HepG2 (cell line): ENCODE results near the gene SHANK3. TPM values are rescaled to one million over a fixed set of nuclear protein-coding genes. Genes with fewer than 3 reads are reported as not detected.

Source experiments
- ARNT2 ChIP-seq: sonication (generic); formaldehyde crosslinking; IDR thresholded peaks from 2 replicates; pipeline ENCODE4 v1.8.0; 2022; ENCODE audit warnings: mild to moderate bottlenecking, low read depth, missing genetic modification reagents, moderate library complexity
- ATF7-NPFF ChIP-seq: sonication (generic); formaldehyde crosslinking; IDR thresholded peaks from 2 replicates; pipeline ENCODE4 v1.8.1; 2023; ENCODE audit warnings: mild to moderate bottlenecking, low read depth, missing genetic modification reagents, moderate library complexity
- CAMTA2 ChIP-seq: sonication (generic); formaldehyde crosslinking; IDR thresholded peaks from 2 replicates; pipeline ENCODE4 v1.4.0; 2020; ENCODE audit warnings: mild to moderate bottlenecking, missing genetic modification reagents, borderline replicate concordance
- GZF1 ChIP-seq: sonication (generic); formaldehyde crosslinking; IDR thresholded peaks from 2 replicates; pipeline ENCODE4 v1.5.1; 2020; ENCODE audit warnings: mild to moderate bottlenecking, missing genetic modification reagents
- HNRNPLL ChIP-seq: fragments of 200-400 bp; formaldehyde crosslinking; IDR thresholded peaks from 2 replicates; pipeline ENCODE4 v1.6.1; 2017; ENCODE audit warnings: mild to moderate bottlenecking, low read depth, low read length; ENCODE audit not compliant: poor library complexity, severe bottlenecking
- KAT7 ChIP-seq: IDR thresholded peaks from 2 replicates; pipeline ENCODE4 v1.6.1; 2018; ENCODE audit warnings: borderline replicate concordance, missing compliant biosample characterization
- KDM5B ChIP-seq: sonication (generic); formaldehyde crosslinking; IDR thresholded peaks from 2 replicates; pipeline ENCODE4 v1.4.0; 2020; ENCODE audit warnings: missing genetic modification reagents, mild to moderate bottlenecking, borderline replicate concordance
- KLF11 ChIP-seq: IDR thresholded peaks from 2 replicates; pipeline ENCODE4 v1.6.1; 2016; ENCODE audit warnings: missing compliant biosample characterization
- MED13 ChIP-seq: sonication (generic); formaldehyde crosslinking; IDR thresholded peaks from 2 replicates; pipeline ENCODE4 v1.5.0; 2020; ENCODE audit warnings: missing genetic modification reagents
- MXI1 ChIP-seq: IDR thresholded peaks from 3 replicates; pipeline ENCODE4 v1.6.1; 2012; ENCODE audit warnings: low read depth, low read length, inconsistent platforms, borderline replicate concordance
- RXRB ChIP-seq: IDR thresholded peaks from 2 replicates; pipeline ENCODE4 v1.6.1; 2016; ENCODE audit warnings: borderline replicate concordance, missing genetic modification reagents, missing compliant biosample characterization
- SAP130 ChIP-seq: IDR thresholded peaks from 2 replicates; pipeline ENCODE4 v1.6.1; 2016; ENCODE audit warnings: low read depth
- SOX13 ChIP-seq, 3 experiments: fragments of 450-650 bp in 1 of 3; sonication (generic) in 1 of 3; formaldehyde crosslinking in 1 of 3; IDR thresholded peaks in 2 of 3; conservative IDR thresholded peaks in 1 of 3; 2 replicates each; pipeline versions ENCODE4 v1.5.0 to v1.6.1; 2016 to 2020; ENCODE audit warnings: antibody characterized with exemption in 1 of 3, mild to moderate bottlenecking in 1 of 3, missing compliant biosample characterization in 1 of 3, missing genetic modification reagents in 1 of 3, moderate library complexity in 1 of 3
- TSC22D2 ChIP-seq: sonication (generic); formaldehyde crosslinking; IDR thresholded peaks from 2 replicates; pipeline ENCODE4 v1.5.1; 2020; ENCODE audit warnings: missing genetic modification reagents, mild to moderate bottlenecking, borderline replicate concordance
- ZBTB7A ChIP-seq: sonication (generic); formaldehyde crosslinking; IDR thresholded peaks from 2 replicates; pipeline ENCODE4 v1.8.0; 2022; ENCODE audit warnings: mild to moderate bottlenecking, missing genetic modification reagents
- ZNF780A ChIP-seq: sonication (generic); formaldehyde crosslinking; IDR thresholded peaks from 2 replicates; pipeline ENCODE4 v1.8.0; 2022; ENCODE audit warnings: mild to moderate bottlenecking, missing genetic modification reagents, moderate library complexity
- polyA plus RNA-seq, 8 experiments: library from polyadenylated mRNA; depleted of rRNA in 3 of 8; stranded (reverse) in 7 of 8; unstranded in 1 of 8; fragments of >200 nt; fragmentation: Illumina TruSeq in 4 of 8; extraction: Trizol in 4 of 8; gene quantifications; 2 replicates each; pipeline versions ENCODE4 v1.2.1 to v1.2.3, GENCODE V29; 2011 to 2016; ENCODE audit warnings: low read depth in 4 of 8, missing spikeins in 1 of 8, mixed read lengths in 1 of 8; ENCODE audit not compliant: insufficient read depth in 1 of 8
- total RNA-seq, 5 experiments: library from RNA; depleted of rRNA; stranded (reverse); fragments of >200 nt; fragmentation: Illumina TruSeq; extraction: Trizol; gene quantifications; 2 replicates each; pipeline ENCODE4 v1.2.3, GENCODE V29; 2016; ENCODE audit warnings: low read depth in 1 of 5
- TF ChIP-seq, protein P1 (sequence below): sonication (generic); formaldehyde crosslinking; conservative IDR thresholded peaks from 2 replicates; pipeline ENCODE4 v1.8.0; 2022; ENCODE audit warnings: low read depth, missing genetic modification reagents
- TF ChIP-seq, protein P2 (sequence below): sonication (generic); formaldehyde crosslinking; IDR thresholded peaks from 2 replicates; pipeline ENCODE4 v1.5.0; 2020; ENCODE audit warnings: mild to moderate bottlenecking, missing genetic modification reagents, borderline replicate concordance
- TF ChIP-seq, protein P3 (sequence below): conservative IDR thresholded peaks from 2 replicates; pipeline ENCODE4 v1.6.1; 2018; ENCODE audit warnings: missing genetic modification reagents
- TF ChIP-seq, protein P4 (sequence below): sonication (generic); formaldehyde crosslinking; IDR thresholded peaks from 2 replicates; pipeline ENCODE4 v1.4.0; 2020; ENCODE audit warnings: missing genetic modification reagents

SHANK3 gene
- total and polyA plus RNA-seq, 2 of the 13 experiments (the other 11 are each of a cell fraction or from before 2014, with no cell fraction given) = 2.9 to 4.6 TPM

DNA sequence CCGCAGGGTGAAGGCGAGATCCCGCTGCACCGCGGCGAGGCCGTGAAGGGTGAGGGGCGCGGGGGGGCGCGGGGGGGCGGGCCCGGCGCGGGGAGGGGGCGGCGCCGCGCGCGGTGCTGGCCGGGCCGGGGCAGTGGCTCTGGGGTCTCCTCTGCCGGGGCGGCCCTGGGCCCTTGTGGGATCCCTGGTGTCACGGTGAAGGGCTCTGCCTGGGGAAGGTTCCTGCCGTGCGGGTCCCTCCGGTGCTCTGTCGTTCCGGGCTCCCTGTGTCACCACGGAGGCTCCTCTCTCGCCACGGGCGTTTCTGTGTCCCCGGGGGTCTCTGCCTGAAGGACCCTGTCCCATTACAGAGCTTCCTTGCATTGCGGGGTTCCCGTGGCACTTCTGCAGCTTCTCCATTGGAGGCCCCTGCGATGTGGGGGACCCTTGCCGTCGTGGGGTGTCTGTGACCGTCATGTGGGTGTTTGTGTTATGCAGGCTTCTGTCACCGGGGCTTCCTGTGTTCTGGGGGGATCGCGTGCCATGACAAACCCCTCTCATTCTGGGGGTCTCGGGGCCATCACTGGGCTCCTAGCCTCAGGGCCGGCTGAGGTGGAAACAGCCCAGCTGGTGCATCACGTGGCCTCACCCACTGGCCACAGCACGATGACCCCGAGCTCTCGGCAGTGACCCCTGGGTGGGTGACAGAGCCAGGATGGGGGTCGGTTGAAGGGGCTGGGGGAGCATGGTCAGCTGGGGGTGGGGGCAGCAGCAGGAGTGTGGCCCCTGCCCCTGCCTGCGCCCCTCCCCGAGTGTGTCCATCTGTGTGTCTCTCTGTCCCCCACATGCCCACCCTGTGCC, 25.3 kb downstream of the SHANK3 start (continued):
- TF ChIP-seq KAT7 (CRISPR knock-in tag) = no peak
- TF ChIP-seq KDM5B = 0 out of 2 replicates have a peak, but pooled peaks have one; percentile 24
- TF ChIP-seq RXRB (CRISPR knock-in tag) = no peak
- TF ChIP-seq, protein P1, sequence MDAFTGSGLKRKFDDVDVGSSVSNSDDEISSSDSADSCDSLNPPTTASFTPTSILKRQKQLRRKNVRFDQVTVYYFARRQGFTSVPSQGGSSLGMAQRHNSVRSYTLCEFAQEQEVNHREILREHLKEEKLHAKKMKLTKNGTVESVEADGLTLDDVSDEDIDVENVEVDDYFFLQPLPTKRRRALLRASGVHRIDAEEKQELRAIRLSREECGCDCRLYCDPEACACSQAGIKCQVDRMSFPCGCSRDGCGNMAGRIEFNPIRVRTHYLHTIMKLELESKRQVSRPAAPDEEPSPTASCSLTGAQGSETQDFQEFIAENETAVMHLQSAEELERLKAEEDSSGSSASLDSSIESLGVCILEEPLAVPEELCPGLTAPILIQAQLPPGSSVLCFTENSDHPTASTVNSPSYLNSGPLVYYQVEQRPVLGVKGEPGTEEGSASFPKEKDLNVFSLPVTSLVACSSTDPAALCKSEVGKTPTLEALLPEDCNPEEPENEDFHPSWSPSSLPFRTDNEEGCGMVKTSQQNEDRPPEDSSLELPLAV (CRISPR knock-in tag) = no peak
- TF ChIP-seq MXI1 = no peak; the same call in 2 of the 3 replicates
- no peak for TF ChIP-seq KLF11
- no peak for TF ChIP-seq ATF7-NPFF (CRISPR knock-in tag)
- TF ChIP-seq SOX13 (IDR thresholded peaks at IDR 0.05) = no peak
- TF ChIP-seq SOX13 (CRISPR knock-in tag; conservative IDR thresholded peaks at IDR 0.05 in 1 of 2, IDR thresholded peaks at IDR 0.05 in 1 of 2) = no peak
- TF ChIP-seq, protein P2, sequence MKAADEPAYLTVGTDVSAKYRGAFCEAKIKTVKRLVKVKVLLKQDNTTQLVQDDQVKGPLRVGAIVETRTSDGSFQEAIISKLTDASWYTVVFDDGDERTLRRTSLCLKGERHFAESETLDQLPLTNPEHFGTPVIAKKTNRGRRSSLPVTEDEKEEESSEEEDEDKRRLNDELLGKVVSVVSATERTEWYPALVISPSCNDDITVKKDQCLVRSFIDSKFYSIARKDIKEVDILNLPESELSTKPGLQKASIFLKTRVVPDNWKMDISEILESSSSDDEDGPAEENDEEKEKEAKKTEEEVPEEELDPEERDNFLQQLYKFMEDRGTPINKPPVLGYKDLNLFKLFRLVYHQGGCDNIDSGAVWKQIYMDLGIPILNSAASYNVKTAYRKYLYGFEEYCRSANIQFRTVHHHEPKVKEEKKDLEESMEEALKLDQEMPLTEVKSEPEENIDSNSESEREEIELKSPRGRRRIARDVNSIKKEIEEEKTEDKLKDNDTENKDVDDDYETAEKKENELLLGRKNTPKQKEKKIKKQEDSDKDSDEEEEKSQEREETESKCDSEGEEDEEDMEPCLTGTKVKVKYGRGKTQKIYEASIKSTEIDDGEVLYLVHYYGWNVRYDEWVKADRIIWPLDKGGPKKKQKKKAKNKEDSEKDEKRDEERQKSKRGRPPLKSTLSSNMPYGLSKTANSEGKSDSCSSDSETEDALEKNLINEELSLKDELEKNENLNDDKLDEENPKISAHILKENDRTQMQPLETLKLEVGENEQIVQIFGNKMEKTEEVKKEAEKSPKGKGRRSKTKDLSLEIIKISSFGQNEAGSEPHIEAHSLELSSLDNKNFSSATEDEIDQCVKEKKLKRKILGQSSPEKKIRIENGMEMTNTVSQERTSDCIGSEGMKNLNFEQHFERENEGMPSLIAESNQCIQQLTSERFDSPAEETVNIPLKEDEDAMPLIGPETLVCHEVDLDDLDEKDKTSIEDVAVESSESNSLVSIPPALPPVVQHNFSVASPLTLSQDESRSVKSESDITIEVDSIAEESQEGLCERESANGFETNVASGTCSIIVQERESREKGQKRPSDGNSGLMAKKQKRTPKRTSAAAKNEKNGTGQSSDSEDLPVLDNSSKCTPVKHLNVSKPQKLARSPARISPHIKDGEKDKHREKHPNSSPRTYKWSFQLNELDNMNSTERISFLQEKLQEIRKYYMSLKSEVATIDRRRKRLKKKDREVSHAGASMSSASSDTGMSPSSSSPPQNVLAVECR (CRISPR knock-in tag) = no peak
- TF ChIP-seq TSC22D2 (CRISPR knock-in tag) = no peak
- no peak for TF ChIP-seq MED13 (CRISPR knock-in tag)
- peak; percentile 38; the same call in 1 of the 2 replicates for TF ChIP-seq SAP130 (CRISPR knock-in tag)
- TF ChIP-seq ARNT2 (CRISPR knock-in tag) = no peak
- TF ChIP-seq, protein P3, sequence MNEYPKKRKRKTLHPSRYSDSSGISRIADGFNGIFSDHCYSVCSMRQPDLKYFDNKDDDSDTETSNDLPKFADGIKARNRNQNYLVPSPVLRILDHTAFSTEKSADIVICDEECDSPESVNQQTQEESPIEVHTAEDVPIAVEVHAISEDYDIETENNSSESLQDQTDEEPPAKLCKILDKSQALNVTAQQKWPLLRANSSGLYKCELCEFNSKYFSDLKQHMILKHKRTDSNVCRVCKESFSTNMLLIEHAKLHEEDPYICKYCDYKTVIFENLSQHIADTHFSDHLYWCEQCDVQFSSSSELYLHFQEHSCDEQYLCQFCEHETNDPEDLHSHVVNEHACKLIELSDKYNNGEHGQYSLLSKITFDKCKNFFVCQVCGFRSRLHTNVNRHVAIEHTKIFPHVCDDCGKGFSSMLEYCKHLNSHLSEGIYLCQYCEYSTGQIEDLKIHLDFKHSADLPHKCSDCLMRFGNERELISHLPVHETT (CRISPR knock-in tag) = no peak
- TF ChIP-seq, protein P4, sequence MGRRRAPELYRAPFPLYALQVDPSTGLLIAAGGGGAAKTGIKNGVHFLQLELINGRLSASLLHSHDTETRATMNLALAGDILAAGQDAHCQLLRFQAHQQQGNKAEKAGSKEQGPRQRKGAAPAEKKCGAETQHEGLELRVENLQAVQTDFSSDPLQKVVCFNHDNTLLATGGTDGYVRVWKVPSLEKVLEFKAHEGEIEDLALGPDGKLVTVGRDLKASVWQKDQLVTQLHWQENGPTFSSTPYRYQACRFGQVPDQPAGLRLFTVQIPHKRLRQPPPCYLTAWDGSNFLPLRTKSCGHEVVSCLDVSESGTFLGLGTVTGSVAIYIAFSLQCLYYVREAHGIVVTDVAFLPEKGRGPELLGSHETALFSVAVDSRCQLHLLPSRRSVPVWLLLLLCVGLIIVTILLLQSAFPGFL (CRISPR knock-in tag) = no peak
- TF ChIP-seq GZF1 = no peak
- peak; percentile 58; the same call in 1 of the 2 replicates for TF ChIP-seq ZBTB7A (CRISPR knock-in tag)
- TF ChIP-seq ZNF780A (CRISPR knock-in tag) = no peak
- TF ChIP-seq CAMTA2 (CRISPR knock-in tag) = no peak
- peak; percentile 22 for TF ChIP-seq HNRNPLL
